ENCODE results near the gene TVP23C. TPM values are rescaled to one million over a fixed set of nuclear protein-coding genes. Genes with fewer than 3 reads are reported as not detected.

TVP23C gene
- total RNA-seq, 8 experiments from 2014 or later, result 10.4 to 60.5 (median 23.0) TPM

Other genes starting within 250 kb of the TVP23C start
- gene TEKT3, start 221.9 kb downstream of the TVP23C start, total RNA-seq, result 1 to 10 TPM in 2 of 8 experiments, under 1 TPM in 3, not detected in 3; 0.54 to 2.9 (median 0.90) TPM
- 10 to 100 TPM in 5 of 8 experiments, 1 to 10 TPM in 3; 2.6 to 25.8 (median 11.9) TPM for gene CDRT4, start 95.9 kb downstream of the TVP23C start, total RNA-seq
- gene FBXW10B, start 56.2 kb upstream of the TVP23C start, total RNA-seq, result 1 to 10 TPM in 4 of 8 experiments, under 1 TPM in 3, not detected in 1; 0.11 to 2.6 (median 1.2) TPM
- gene TRIM16, start 120.8 kb upstream of the TVP23C start, total RNA-seq, result 10 to 100 TPM; 17.0 to 49.1 (median 34.9) TPM
- 100 to 1,000 TPM in 1 of 8 experiments, 10 to 100 TPM in 7; 32.1 to 114 (median 56.6) TPM for gene ZNF286A, start 136.3 kb upstream of the TVP23C start, total RNA-seq
- 1 to 10 TPM in 2 of 8 experiments, under 1 TPM in 6; 0.13 to 1.9 (median 0.76) TPM for gene TBC1D26, start 168.8 kb upstream of the TVP23C start, total RNA-seq